Panc1 (cell line): Measurements from ENCODE around the gene FBXO24. TPM values are rescaled to one million over a fixed set of nuclear protein-coding genes. Genes with fewer than 3 reads are reported as not detected.
A peak's percentile ranks its signal among the peaks of the same experiment; 100 is the strongest.

ENCODE experiments used
- ATAC-seq: fragments of 200-7000 bp; cut with Tn5 transposase; 2 replicates; pipeline ENCODE4 v1.9.1; 2020; ENCODE audit warnings: mild to moderate bottlenecking, moderate library complexity
- BruUV-seq: library from RNA; stranded (reverse); fragments of 400-500 nt; replicated peaks from 2 replicates; lab custom pipeline; 2021; lab: Mats Ljungman, UMichigan
- CTCF ChIA-PET: fragments of 300-600 bp; sonication (Branson Sonifier 250); formaldehyde crosslinking; loops from one replicate; lab custom pipeline; 2022; ENCODE audit warnings: antibody characterized with exemption; lab: Charles Lee
- POLR2A ChIA-PET: fragments of 300-600 bp; sonication (Branson Sonifier 250); formaldehyde crosslinking; loops from one replicate; lab custom pipeline; 2022; ENCODE audit warnings: antibody characterized with exemption; lab: Charles Lee
- DNase-seq: peaks from one replicate; pipeline ENCODE4 v3.0.0-alpha.2; 2010; ENCODE audit warnings: low read depth, low spot score
- H3K27ac ChIP-seq: 2 replicates; pipeline ENCODE4 v1.5.1; 2011; ENCODE audit warnings: mild to moderate bottlenecking, low read length, inconsistent platforms
- H3K27me3 ChIP-seq: fragments of 200-500 bp; sonication (Bioruptor generic); 2 replicates; pipeline ENCODE4 v1.6.0; 2014; ENCODE audit warnings: low read length, inconsistent platforms; ENCODE audit not compliant: control insufficient read depth, insufficient read depth
- H3K36me3 ChIP-seq: fragments of 200-500 bp; sonication (Bioruptor generic); 2 replicates; pipeline ENCODE4 v1.5.1; 2014; ENCODE audit warnings: inconsistent platforms, mild to moderate bottlenecking, low read length, moderate library complexity; ENCODE audit not compliant: control insufficient read depth, insufficient read depth
- H3K4me1 ChIP-seq: 2 replicates; pipeline ENCODE4 v1.5.1; 2011; ENCODE audit warnings: inconsistent platforms, mild to moderate bottlenecking, low read length, moderate library complexity; ENCODE audit not compliant: control insufficient read depth, insufficient read depth
- H3K4me3 ChIP-seq, 2 experiments: 2 replicates each; pipeline ENCODE4 v1.5.1; 2011 to 2012; ENCODE audit warnings: low read depth in 2 of 2, low read length in 2 of 2, mild to moderate bottlenecking in 2 of 2, inconsistent platforms in 1 of 2, moderate library complexity in 1 of 2
- H3K9me3 ChIP-seq: fragments of 200-500 bp; sonication (Bioruptor generic); 2 replicates; pipeline ENCODE4 v1.5.1; 2014; ENCODE audit warnings: low read depth, mild to moderate bottlenecking, inconsistent platforms, low read length, moderate library complexity; ENCODE audit not compliant: control insufficient read depth, insufficient read depth
- CTCF ChIP-seq: fragments of 450-650 bp; IDR thresholded peaks from 2 replicates; pipeline ENCODE4 v1.5.1; 2017; ENCODE audit warnings: mild to moderate bottlenecking
- POLR2AphosphoS5 ChIP-seq: IDR thresholded peaks from 2 replicates; pipeline ENCODE4 v1.6.1; 2012; ENCODE audit warnings: mild to moderate bottlenecking, low read depth, low read length, moderate library complexity
- REST ChIP-seq, 2 experiments: IDR thresholded peaks; 2 replicates each; pipeline ENCODE4 v1.6.1; 2011 to 2012; ENCODE audit warnings: low read depth in 2 of 2, control low read depth in 1 of 2, low read length in 1 of 2, mild to moderate bottlenecking in 1 of 2, moderate library complexity in 1 of 2; ENCODE audit not compliant: insufficient read depth in 1 of 2
- SIN3A ChIP-seq: IDR thresholded peaks from 2 replicates; pipeline ENCODE4 v1.6.1; 2012; ENCODE audit warnings: low read depth, mild to moderate bottlenecking, low read length, moderate library complexity, borderline replicate concordance; ENCODE audit not compliant: insufficient read depth
- TCF7L2 ChIP-seq: IDR thresholded peaks from 2 replicates; pipeline ENCODE4 v1.6.1; 2011; ENCODE audit warnings: mild to moderate bottlenecking, low read depth, low read length, inconsistent platforms
- in situ Hi-C: cut with HindIII; loops from 2 replicates; pipeline ENCODE4 v1.10.0; 2016; ENCODE audit warnings: low sequenced_read_pairs, low pct_unique_long_range_greater_than_20kb
- intact Hi-C: fragments of 100-400 bp; cut with micrococcal nuclease; formaldehyde crosslinking; loops from one replicate; pipeline ENCODE4 v1.10.0; 2022; ENCODE audit not compliant: unreplicated experiment
- total RNA-seq: library from RNA; stranded (reverse); gene quantifications from one replicate; pipeline ENCODE4 v1.2.1, GENCODE V29; 2021; ENCODE audit not compliant: unreplicated experiment

Gene FBXO24
- total RNA-seq, 1 experiment from 2014 or later, result 0.59 TPM

GRCh38 chr7:100568176-100568895, 17.8 kb upstream of the FBXO24 start:
- CTCF ChIA-PET, result interaction anchor here (0.6 to 1.1 kb wide), 3 partner anchors 18 to 99 kb away, joined by 3 to 4 read pairs (median 4); partner anchors contain the start of genes FBXO24 and LRCH4
- no TSS peak for BruUV-seq
- peaks cover 45% of the 10 kb centered on the region for H3K4me1 ChIP-seq
- ATAC-seq (no peak), DNase-seq (no peak)
- H3K27me3 ChIP-seq, result no peaks in the 10 kb centered on the region
- no peak overlapping the region for H3K4me3 ChIP-seq
- in situ Hi-C loops (no loop called here), intact Hi-C loops (no loop called here)
- H3K36me3 ChIP-seq, result no peaks in the 10 kb centered on the region
- no peaks in the 10 kb centered on the region for H3K9me3 ChIP-seq
- no peak for TF ChIP-seq POLR2AphosphoS5
- no peak for TF ChIP-seq CTCF
- no peak for TF ChIP-seq TCF7L2
- TF ChIP-seq REST (IDR thresholded peaks at IDR 0.05; ENCODE audit: insufficient read depth in 1 of 2, low read depth in 2 of 2, low read length in 1 of 2), result no peak
- TF ChIP-seq SIN3A, result no peak
- H3K27ac ChIP-seq, result no peak overlapping the region
- POLR2A ChIA-PET, result no interaction called here

GRCh38 chr7:100568896-100569844, 17.0 kb upstream of the FBXO24 start:
- Histone ChIP-seq H3K4me3 (no peak overlapping the region; a peak in 1 of 4 replicates), H3K36me3 (no peaks in the 10 kb centered on the region), H3K4me1 (peaks cover 45% of the 10 kb centered on the region), H3K27me3 (no peaks in the 10 kb centered on the region), H3K27ac (no peak overlapping the region), H3K9me3 (no peaks in the 10 kb centered on the region)
- no peak for TF ChIP-seq TCF7L2
- TF ChIP-seq CTCF, result peak; percentile 74
- ATAC-seq, result peak; percentile 32
- intact Hi-C loops (no loop called here), in situ Hi-C loops (no loop called here)
- CTCF ChIA-PET, result interaction anchor here (0.6 to 1.1 kb wide), 4 partner anchors 17 to 100 kb away, joined by 3 to 4 read pairs (median 4); partner anchors contain the start of genes FBXO24 and LRCH4
- DNase-seq, result no peak
- BruUV-seq, result no TSS peak
- POLR2A ChIA-PET, result interaction anchor here (0.5 kb wide), 1 partner anchor 39 kb away, joined by 5 read pairs; no protein-coding TSS in a partner anchor
